ENCODE measurements around the gene MAP2K1.

Gene MAP2K1

DNA sequence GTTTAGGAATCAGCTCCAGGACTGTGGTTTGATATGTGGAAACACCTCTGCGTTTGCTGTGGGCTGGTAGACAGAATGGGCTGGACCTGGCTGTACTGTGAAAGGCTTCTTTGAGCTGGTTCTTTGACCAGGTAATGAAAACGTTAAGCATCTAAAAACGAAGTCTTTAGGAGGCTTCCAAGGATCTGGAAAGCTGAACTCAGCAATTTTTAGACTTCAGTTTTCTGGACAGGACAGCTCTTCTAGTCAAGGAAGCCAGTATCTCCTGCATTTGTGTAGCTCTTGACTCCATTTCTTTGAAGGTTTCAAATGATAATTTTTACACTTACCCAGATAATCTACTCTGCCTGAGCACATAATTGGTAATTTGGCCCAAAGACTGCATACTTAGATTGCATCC is 25.5 kb downstream of the MAP2K1 start:
- Histone ChIP-seq H3K4me1 (ENCODE audit: control insufficient read depth, insufficient read depth, low read length) (peaks cover 12% of the 10 kb centered on the region), H3K27ac (ENCODE audit: extremely low read depth, low read depth, low read length) (no peak overlapping the region), H3K9me3 (ENCODE audit: control insufficient read depth, insufficient read depth, low read depth, low read length) (peaks cover 4% of the 10 kb centered on the region; the same call in 1 of the 2 replicates), H3K36me3 (ENCODE audit: control insufficient read depth in 2 of 2, insufficient read depth in 1 of 2, low read length in 2 of 2) (no peaks in the 10 kb centered on the region), H3K4me3 (ENCODE audit: low read depth, low read length) (no peak overlapping the region)
- ChIA-PET POLR2A (no interaction called here), CTCF (interaction anchor here (1.2 kb wide), 1 partner anchor 15 kb away, joined by 4 read pairs; no protein-coding TSS in a partner anchor)
- TF ChIP-seq ZBTB48 (tag by site-specific recombination; IDR thresholded peaks at IDR 0.05) (no peak), GLIS1 (tag by site-specific recombination; IDR thresholded peaks at IDR 0.05) (no peak), ZIC2 (tag by site-specific recombination; IDR thresholded peaks at IDR 0.05) (no peak), GLI2 (tag by site-specific recombination; IDR thresholded peaks at IDR 0.05; ENCODE audit: borderline replicate concordance, low read depth) (no peak), ZNF510 (tag by site-specific recombination; IDR thresholded peaks at IDR 0.05; ENCODE audit: insufficient replicate concordance) (no peak), OVOL3 (tag by site-specific recombination; IDR thresholded peaks at IDR 0.05) (no peak), ZNF114 (tag by site-specific recombination; IDR thresholded peaks at IDR 0.05) (no peak)
- TF ChIP-seq, protein P1, sequence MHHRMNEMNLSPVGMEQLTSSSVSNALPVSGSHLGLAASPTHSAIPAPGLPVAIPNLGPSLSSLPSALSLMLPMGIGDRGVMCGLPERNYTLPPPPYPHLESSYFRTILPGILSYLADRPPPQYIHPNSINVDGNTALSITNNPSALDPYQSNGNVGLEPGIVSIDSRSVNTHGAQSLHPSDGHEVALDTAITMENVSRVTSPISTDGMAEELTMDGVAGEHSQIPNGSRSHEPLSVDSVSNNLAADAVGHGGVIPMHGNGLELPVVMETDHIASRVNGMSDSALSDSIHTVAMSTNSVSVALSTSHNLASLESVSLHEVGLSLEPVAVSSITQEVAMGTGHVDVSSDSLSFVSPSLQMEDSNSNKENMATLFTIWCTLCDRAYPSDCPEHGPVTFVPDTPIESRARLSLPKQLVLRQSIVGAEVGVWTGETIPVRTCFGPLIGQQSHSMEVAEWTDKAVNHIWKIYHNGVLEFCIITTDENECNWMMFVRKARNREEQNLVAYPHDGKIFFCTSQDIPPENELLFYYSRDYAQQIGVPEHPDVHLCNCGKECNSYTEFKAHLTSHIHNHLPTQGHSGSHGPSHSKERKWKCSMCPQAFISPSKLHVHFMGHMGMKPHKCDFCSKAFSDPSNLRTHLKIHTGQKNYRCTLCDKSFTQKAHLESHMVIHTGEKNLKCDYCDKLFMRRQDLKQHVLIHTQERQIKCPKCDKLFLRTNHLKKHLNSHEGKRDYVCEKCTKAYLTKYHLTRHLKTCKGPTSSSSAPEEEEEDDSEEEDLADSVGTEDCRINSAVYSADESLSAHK (tag by site-specific recombination; IDR thresholded peaks at IDR 0.05) = no peak
- TF ChIP-seq, protein P2, sequence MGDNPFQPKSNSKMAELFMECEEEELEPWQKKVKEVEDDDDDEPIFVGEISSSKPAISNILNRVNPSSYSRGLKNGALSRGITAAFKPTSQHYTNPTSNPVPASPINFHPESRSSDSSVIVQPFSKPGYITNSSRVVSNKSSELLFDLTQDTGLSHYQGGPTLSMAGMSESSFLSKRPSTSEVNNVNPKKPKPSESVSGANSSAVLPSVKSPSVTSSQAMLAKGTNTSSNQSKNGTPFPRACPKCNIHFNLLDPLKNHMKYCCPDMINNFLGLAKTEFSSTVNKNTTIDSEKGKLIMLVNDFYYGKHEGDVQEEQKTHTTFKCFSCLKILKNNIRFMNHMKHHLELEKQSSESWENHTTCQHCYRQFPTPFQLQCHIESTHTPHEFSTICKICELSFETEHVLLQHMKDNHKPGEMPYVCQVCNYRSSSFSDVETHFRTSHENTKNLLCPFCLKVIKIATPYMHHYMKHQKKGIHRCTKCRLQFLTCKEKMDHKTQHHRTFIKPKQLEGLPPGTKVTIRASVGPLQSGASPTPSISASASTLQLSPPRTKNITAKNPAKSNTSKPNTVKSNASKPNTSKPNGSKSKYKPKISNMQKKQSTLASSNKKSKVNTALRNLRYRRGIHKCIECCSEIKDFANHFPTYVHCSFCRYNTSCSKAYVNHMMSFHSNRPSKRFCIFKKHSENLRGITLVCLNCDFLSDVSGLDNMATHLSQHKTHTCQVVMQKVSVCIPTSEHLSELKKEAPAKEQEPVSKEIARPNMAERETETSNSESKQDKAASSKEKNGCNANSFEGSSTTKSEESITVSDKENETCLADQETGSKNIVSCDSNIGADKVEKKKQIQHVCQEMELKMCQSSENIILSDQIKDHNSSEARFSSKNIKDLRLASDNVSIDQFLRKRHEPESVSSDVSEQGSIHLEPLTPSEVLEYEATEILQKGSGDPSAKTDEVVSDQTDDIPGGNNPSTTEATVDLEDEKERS (tag by site-specific recombination; IDR thresholded peaks at IDR 0.05) = no peak
- TF ChIP-seq, protein P3, sequence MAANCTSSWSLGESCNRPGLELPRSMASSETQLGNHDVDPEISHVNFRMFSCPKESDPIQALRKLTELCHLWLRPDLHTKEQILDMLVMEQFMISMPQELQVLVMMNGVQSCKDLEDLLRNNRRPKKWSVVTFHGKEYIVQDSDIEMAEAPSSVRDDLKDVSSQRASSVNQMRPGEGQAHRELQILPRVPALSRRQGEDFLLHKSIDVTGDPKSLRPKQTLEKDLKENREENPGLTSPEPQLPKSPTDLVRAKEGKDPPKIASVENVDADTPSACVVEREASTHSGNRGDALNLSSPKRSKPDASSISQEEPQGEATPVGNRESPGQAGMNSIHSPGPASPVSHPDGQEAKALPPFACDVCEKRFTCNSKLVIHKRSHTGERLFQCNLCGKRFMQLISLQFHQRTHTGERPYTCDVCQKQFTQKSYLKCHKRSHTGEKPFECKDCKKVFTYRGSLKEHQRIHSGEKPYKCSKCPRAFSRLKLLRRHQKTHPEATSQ (tag by site-specific recombination; IDR thresholded peaks at IDR 0.05) = no peak
- TF ChIP-seq, protein P4, sequence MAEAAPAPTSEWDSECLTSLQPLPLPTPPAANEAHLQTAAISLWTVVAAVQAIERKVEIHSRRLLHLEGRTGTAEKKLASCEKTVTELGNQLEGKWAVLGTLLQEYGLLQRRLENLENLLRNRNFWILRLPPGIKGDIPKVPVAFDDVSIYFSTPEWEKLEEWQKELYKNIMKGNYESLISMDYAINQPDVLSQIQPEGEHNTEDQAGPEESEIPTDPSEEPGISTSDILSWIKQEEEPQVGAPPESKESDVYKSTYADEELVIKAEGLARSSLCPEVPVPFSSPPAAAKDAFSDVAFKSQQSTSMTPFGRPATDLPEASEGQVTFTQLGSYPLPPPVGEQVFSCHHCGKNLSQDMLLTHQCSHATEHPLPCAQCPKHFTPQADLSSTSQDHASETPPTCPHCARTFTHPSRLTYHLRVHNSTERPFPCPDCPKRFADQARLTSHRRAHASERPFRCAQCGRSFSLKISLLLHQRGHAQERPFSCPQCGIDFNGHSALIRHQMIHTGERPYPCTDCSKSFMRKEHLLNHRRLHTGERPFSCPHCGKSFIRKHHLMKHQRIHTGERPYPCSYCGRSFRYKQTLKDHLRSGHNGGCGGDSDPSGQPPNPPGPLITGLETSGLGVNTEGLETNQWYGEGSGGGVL (tag by site-specific recombination; IDR thresholded peaks at IDR 0.05) = no peak
- TF ChIP-seq, protein P5, sequence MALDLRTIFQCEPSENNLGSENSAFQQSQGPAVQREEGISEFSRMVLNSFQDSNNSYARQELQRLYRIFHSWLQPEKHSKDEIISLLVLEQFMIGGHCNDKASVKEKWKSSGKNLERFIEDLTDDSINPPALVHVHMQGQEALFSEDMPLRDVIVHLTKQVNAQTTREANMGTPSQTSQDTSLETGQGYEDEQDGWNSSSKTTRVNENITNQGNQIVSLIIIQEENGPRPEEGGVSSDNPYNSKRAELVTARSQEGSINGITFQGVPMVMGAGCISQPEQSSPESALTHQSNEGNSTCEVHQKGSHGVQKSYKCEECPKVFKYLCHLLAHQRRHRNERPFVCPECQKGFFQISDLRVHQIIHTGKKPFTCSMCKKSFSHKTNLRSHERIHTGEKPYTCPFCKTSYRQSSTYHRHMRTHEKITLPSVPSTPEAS (tag by site-specific recombination; IDR thresholded peaks at IDR 0.05) = no peak
- TF ChIP-seq, protein P6, sequence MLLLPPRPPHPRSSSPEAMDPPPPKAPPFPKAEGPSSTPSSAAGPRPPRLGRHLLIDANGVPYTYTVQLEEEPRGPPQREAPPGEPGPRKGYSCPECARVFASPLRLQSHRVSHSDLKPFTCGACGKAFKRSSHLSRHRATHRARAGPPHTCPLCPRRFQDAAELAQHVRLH (tag by site-specific recombination; IDR thresholded peaks at IDR 0.05) = no peak
- TF ChIP-seq, protein P7, sequence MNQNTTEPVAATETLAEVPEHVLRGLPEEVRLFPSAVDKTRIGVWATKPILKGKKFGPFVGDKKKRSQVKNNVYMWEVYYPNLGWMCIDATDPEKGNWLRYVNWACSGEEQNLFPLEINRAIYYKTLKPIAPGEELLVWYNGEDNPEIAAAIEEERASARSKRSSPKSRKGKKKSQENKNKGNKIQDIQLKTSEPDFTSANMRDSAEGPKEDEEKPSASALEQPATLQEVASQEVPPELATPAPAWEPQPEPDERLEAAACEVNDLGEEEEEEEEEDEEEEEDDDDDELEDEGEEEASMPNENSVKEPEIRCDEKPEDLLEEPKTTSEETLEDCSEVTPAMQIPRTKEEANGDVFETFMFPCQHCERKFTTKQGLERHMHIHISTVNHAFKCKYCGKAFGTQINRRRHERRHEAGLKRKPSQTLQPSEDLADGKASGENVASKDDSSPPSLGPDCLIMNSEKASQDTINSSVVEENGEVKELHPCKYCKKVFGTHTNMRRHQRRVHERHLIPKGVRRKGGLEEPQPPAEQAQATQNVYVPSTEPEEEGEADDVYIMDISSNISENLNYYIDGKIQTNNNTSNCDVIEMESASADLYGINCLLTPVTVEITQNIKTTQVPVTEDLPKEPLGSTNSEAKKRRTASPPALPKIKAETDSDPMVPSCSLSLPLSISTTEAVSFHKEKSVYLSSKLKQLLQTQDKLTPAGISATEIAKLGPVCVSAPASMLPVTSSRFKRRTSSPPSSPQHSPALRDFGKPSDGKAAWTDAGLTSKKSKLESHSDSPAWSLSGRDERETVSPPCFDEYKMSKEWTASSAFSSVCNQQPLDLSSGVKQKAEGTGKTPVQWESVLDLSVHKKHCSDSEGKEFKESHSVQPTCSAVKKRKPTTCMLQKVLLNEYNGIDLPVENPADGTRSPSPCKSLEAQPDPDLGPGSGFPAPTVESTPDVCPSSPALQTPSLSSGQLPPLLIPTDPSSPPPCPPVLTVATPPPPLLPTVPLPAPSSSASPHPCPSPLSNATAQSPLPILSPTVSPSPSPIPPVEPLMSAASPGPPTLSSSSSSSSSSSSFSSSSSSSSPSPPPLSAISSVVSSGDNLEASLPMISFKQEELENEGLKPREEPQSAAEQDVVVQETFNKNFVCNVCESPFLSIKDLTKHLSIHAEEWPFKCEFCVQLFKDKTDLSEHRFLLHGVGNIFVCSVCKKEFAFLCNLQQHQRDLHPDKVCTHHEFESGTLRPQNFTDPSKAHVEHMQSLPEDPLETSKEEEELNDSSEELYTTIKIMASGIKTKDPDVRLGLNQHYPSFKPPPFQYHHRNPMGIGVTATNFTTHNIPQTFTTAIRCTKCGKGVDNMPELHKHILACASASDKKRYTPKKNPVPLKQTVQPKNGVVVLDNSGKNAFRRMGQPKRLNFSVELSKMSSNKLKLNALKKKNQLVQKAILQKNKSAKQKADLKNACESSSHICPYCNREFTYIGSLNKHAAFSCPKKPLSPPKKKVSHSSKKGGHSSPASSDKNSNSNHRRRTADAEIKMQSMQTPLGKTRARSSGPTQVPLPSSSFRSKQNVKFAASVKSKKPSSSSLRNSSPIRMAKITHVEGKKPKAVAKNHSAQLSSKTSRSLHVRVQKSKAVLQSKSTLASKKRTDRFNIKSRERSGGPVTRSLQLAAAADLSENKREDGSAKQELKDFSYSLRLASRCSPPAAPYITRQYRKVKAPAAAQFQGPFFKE (tag by site-specific recombination; IDR thresholded peaks at IDR 0.05; ENCODE audit: borderline replicate concordance) = no peak
- TF ChIP-seq, protein P8, sequence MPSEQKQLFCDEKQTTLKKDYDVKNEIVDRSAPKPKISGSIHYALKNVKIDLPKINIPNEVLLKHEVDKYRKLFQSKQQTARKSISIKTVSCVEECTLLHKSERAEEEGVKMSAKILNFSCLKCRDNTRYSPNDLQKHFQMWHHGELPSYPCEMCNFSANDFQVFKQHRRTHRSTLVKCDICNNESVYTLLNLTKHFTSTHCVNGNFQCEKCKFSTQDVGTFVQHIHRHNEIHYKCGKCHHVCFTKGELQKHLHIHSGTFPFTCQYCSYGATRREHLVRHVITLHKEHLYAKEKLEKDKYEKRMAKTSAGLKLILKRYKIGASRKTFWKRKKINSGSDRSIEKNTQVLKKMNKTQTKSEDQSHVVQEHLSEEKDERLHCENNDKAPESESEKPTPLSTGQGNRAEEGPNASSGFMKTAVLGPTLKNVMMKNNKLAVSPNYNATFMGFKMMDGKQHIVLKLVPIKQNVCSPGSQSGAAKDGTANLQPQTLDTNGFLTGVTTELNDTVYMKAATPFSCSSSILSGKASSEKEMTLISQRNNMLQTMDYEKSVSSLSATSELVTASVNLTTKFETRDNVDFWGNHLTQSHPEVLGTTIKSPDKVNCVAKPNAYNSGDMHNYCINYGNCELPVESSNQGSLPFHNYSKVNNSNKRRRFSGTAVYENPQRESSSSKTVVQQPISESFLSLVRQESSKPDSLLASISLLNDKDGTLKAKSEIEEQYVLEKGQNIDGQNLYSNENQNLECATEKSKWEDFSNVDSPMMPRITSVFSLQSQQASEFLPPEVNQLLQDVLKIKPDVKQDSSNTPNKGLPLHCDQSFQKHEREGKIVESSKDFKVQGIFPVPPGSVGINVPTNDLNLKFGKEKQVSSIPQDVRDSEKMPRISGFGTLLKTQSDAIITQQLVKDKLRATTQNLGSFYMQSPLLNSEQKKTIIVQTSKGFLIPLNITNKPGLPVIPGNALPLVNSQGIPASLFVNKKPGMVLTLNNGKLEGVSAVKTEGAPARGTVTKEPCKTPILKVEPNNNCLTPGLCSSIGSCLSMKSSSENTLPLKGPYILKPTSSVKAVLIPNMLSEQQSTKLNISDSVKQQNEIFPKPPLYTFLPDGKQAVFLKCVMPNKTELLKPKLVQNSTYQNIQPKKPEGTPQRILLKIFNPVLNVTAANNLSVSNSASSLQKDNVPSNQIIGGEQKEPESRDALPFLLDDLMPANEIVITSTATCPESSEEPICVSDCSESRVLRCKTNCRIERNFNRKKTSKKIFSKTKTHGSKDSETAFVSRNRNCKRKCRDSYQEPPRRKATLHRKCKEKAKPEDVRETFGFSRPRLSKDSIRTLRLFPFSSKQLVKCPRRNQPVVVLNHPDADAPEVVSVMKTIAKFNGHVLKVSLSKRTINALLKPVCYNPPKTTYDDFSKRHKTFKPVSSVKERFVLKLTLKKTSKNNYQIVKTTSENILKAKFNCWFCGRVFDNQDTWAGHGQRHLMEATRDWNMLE (tag by site-specific recombination; conservative IDR thresholded peaks at IDR 0.05; ENCODE audit: low read depth) = no peak
